ENCODE measurements around the gene COQ7.
A peak's percentile ranks its signal among the peaks of the same experiment; 100 is the strongest.

The COQ7 gene

GRCh38 chr16:19075511-19075910 is 8.1 kb downstream of the COQ7 start:
- Histone ChIP-seq H3K36me3 (replicated peaks) (peaks cover 7% of the 10 kb centered on the region), H3K27me3 (replicated peaks) (no peaks in the 10 kb centered on the region), H3K27ac (no peak overlapping the region), H3K4me3 (ENCODE audit: low read depth, low read length) (no peak overlapping the region)
- TF ChIP-seq, protein P1, sequence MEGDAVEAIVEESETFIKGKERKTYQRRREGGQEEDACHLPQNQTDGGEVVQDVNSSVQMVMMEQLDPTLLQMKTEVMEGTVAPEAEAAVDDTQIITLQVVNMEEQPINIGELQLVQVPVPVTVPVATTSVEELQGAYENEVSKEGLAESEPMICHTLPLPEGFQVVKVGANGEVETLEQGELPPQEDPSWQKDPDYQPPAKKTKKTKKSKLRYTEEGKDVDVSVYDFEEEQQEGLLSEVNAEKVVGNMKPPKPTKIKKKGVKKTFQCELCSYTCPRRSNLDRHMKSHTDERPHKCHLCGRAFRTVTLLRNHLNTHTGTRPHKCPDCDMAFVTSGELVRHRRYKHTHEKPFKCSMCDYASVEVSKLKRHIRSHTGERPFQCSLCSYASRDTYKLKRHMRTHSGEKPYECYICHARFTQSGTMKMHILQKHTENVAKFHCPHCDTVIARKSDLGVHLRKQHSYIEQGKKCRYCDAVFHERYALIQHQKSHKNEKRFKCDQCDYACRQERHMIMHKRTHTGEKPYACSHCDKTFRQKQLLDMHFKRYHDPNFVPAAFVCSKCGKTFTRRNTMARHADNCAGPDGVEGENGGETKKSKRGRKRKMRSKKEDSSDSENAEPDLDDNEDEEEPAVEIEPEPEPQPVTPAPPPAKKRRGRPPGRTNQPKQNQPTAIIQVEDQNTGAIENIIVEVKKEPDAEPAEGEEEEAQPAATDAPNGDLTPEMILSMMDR (IDR thresholded peaks at IDR 0.05; ENCODE audit: low read depth, low read length, missing control alignments): no peak
- no peak for DNase-seq
- in situ Hi-C loops (cut with HindIII; ENCODE audit: low pct_ligation_motif_present, low sequenced_read_pairs): no loop called here

- Histone ChIP-seq H3K4me3 (ENCODE audit: low read depth, low read length) (no peak overlapping the region), H3K36me3 (replicated peaks) (peaks cover 7% of the 10 kb centered on the region), H3K27ac (no peak overlapping the region), H3K27me3 (replicated peaks) (no peaks in the 10 kb centered on the region)
- TF ChIP-seq, protein P1 (IDR thresholded peaks at IDR 0.05; ENCODE audit: low read depth, low read length, missing control alignments): no peak
- in situ Hi-C loops (cut with HindIII; ENCODE audit: low pct_ligation_motif_present, low sequenced_read_pairs): no loop called here
- DNase-seq: no peak
These were observed 10.5 kb downstream of the COQ7 start for GRCh38 chr16:19077879-19078278.

- Histone ChIP-seq H3K36me3 (replicated peaks) (peaks cover 4% of the 10 kb centered on the region), H3K27me3 (replicated peaks) (no peaks in the 10 kb centered on the region), H3K4me3 (ENCODE audit: low read depth, low read length) (no peak overlapping the region), H3K27ac (no peak overlapping the region)
- in situ Hi-C loops (cut with HindIII; ENCODE audit: low pct_ligation_motif_present, low sequenced_read_pairs): no loop called here
- TF ChIP-seq, protein P1 (IDR thresholded peaks at IDR 0.05; ENCODE audit: low read depth, low read length, missing control alignments): no peak
- DNase-seq: no peak
These were observed 16.3 kb downstream of the COQ7 start for GRCh38 chr16:19083670-19084069.

GRCh38 chr16:19084139-19084538 is 16.7 kb downstream of the COQ7 start:
- in situ Hi-C loops (cut with HindIII; ENCODE audit: low pct_ligation_motif_present, low sequenced_read_pairs): no loop called here
- H3K36me3 ChIP-seq (replicated peaks): no peaks in the 10 kb centered on the region
- TF ChIP-seq, protein P1 (IDR thresholded peaks at IDR 0.05; ENCODE audit: low read depth, low read length, missing control alignments): no peak
- no peak for DNase-seq
- no peak overlapping the region for H3K27ac ChIP-seq
- H3K27me3 ChIP-seq (replicated peaks): no peaks in the 10 kb centered on the region
- H3K4me3 ChIP-seq (ENCODE audit: low read depth, low read length): no peak overlapping the region

GRCh38 chr16:19084879-19085278 is 17.5 kb downstream of the COQ7 start:
- Histone ChIP-seq H3K36me3 (replicated peaks) (no peaks in the 10 kb centered on the region), H3K27ac (no peak overlapping the region), H3K4me3 (ENCODE audit: low read depth, low read length) (no peak overlapping the region), H3K27me3 (replicated peaks) (no peaks in the 10 kb centered on the region)
- DNase-seq: no peak
- TF ChIP-seq, protein P1 (IDR thresholded peaks at IDR 0.05; ENCODE audit: low read depth, low read length, missing control alignments): no peak
- in situ Hi-C loops (cut with HindIII; ENCODE audit: low pct_ligation_motif_present, low sequenced_read_pairs): no loop called here

- H3K27ac ChIP-seq: no peak overlapping the region
- peak; percentile 40 for DNase-seq
- in situ Hi-C loops (cut with HindIII; ENCODE audit: low pct_ligation_motif_present, low sequenced_read_pairs): no loop called here
- H3K4me3 ChIP-seq (ENCODE audit: low read depth, low read length): no peak overlapping the region
- TF ChIP-seq, protein P1 (IDR thresholded peaks at IDR 0.05; ENCODE audit: low read depth, low read length, missing control alignments): no peak
- no peaks in the 10 kb centered on the region for H3K27me3 ChIP-seq (replicated peaks)
- no peaks in the 10 kb centered on the region for H3K36me3 ChIP-seq (replicated peaks)
These were observed 18.3 kb downstream of the COQ7 start for GRCh38 chr16:19085679-19086200.
